WERI-Rb-1 (cell line): Measurements from ENCODE around the gene SKP2.
"Not testable (repeated sequence)": the region's sequence is repeated elsewhere in the genome, so short reads cannot be mapped to it uniquely, and the experiment has no call there.

Experiments used
- DNase-seq: peaks from one replicate; pipeline ENCODE4 v3.0.0-alpha.2; 2020
- H3K27ac ChIP-seq: fragments of 250-450 bp; sonication (Bioruptor Pico); 2 replicates; pipeline ENCODE4 v1.5.1; 2020; ENCODE audit warnings: mild to moderate bottlenecking, moderate library complexity
- H3K27me3 ChIP-seq: fragments of 250-450 bp; sonication (Bioruptor Pico); 2 replicates; pipeline ENCODE4 v1.5.1; 2021; ENCODE audit warnings: mild to moderate bottlenecking, low read depth, moderate library complexity; ENCODE audit not compliant: insufficient read depth, severe bottlenecking
- H3K36me3 ChIP-seq: fragments of 250-450 bp; sonication (Bioruptor Pico); 2 replicates; pipeline ENCODE4 v1.5.1; 2020; ENCODE audit warnings: mild to moderate bottlenecking, moderate library complexity
- H3K4me3 ChIP-seq: 2 replicates; pipeline ENCODE4 v1.5.1; 2011; ENCODE audit warnings: low read depth, mild to moderate bottlenecking, control low read depth, low read length
- H3K9me3 ChIP-seq: fragments of 250-450 bp; sonication (Bioruptor Pico); 2 replicates; pipeline ENCODE4 v1.5.1; 2021; ENCODE audit warnings: mild to moderate bottlenecking, moderate library complexity; ENCODE audit not compliant: severe bottlenecking
- CTCF ChIP-seq: IDR thresholded peaks from 2 replicates; pipeline ENCODE4 v1.5.1; 2011; ENCODE audit warnings: low read depth, mild to moderate bottlenecking, control low read depth, inconsistent platforms, low read length

Gene SKP2

DNA sequence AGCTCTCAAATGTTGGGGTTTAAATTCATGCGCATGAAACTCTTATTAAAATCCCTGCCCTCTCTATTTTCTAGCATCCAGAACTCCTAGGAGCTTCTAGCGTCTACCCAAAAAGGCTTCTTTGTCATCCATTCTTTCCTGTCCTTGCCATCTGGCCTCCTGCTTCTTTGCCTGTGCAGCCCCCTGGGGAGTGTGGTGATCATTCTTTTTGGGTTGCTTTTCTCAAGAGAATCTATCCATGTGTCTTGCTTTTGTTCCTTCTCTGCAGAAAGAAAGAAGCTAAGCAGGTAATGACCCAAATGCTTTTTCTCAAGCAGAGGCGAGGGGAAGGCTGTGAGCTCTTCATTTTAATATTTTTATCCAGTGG is 26.6 kb downstream of the SKP2 start:
- no peaks in the 10 kb centered on the region for H3K27me3 ChIP-seq
- no peak overlapping the region for H3K4me3 ChIP-seq
- no peak for DNase-seq
- no peak overlapping the region for H3K27ac ChIP-seq
- H3K36me3 ChIP-seq = peaks cover 82% of the 10 kb centered on the region
- TF ChIP-seq CTCF = no peak
- H3K9me3 ChIP-seq = no peaks in the 10 kb centered on the region

- Histone ChIP-seq H3K9me3 (peaks cover 3% of the 10 kb centered on the region), H3K27me3 (no peaks in the 10 kb centered on the region), H3K36me3 (peaks cover 78% of the 10 kb centered on the region), H3K4me3 (no peak overlapping the region), H3K27ac (no peak overlapping the region)
- DNase-seq = no peak
- no peak for TF ChIP-seq CTCF
These were observed 28.0 kb downstream of the SKP2 start for GRCh38 chr5:36179950-36180349.

- peaks cover 3% of the 10 kb centered on the region for H3K9me3 ChIP-seq
- no peaks in the 10 kb centered on the region for H3K27me3 ChIP-seq
- H3K36me3 ChIP-seq = peaks cover 74% of the 10 kb centered on the region
- H3K27ac ChIP-seq = no peak overlapping the region
- H3K4me3 ChIP-seq = no peak overlapping the region
- no peak for DNase-seq
- TF ChIP-seq CTCF = no peak
These were observed 28.8 kb downstream of the SKP2 start for GRCh38 chr5:36180556-36181350.

- no peak for DNase-seq
- peaks cover 74% of the 10 kb centered on the region for H3K36me3 ChIP-seq
- H3K4me3 ChIP-seq = no peak overlapping the region
- no peak overlapping the region for H3K27ac ChIP-seq
- peaks cover 3% of the 10 kb centered on the region for H3K9me3 ChIP-seq
- no peak for TF ChIP-seq CTCF
- H3K27me3 ChIP-seq = no peaks in the 10 kb centered on the region
These were observed 29.9 kb downstream of the SKP2 start for GRCh38 chr5:36181774-36182173.

GRCh38 chr5:36184408-36184807 is 32.5 kb downstream of the SKP2 start:
- not testable (repeated sequence) for H3K27me3 ChIP-seq, DNase-seq, H3K4me3 ChIP-seq, H3K27ac ChIP-seq, H3K9me3 ChIP-seq
- peaks cover 56% of the 10 kb centered on the region for H3K36me3 ChIP-seq

DNA sequence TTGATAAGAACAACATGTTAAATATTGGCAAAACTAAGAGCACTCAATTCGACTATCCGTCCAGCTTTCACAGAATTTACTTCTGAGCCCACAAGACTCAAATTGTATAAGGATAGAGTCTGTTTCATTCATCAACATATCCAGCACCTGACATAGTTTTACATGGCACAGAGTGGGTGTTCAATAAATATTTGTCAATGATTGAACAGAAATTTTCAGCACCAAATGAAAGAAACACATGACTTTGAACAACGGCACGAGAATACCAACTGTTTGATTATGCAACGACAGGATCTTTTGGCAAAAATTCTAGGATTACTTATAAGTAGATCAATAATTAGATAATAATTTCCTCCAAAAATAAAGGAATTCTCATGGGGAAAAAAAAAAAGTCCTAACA is 41.8 kb downstream of the SKP2 start:
- H3K36me3 ChIP-seq = peaks cover 45% of the 10 kb centered on the region
- H3K4me3 ChIP-seq = no peak overlapping the region
- H3K27ac ChIP-seq = no peak overlapping the region
- TF ChIP-seq CTCF = no peak
- no peaks in the 10 kb centered on the region for H3K9me3 ChIP-seq
- no peak for DNase-seq
- no peaks in the 10 kb centered on the region for H3K27me3 ChIP-seq
